Endothelial cell (in vitro differentiated cells): ENCODE results near the gene TSPAN15. TPM values are rescaled to one million over a fixed set of nuclear protein-coding genes. Genes with fewer than 3 reads are reported as not detected.
"Not testable (repeated sequence)": the region's sequence is repeated elsewhere in the genome, so short reads cannot be mapped to it uniquely, and the experiment has no call there.

Experiments
- DNase-seq: peaks from one replicate; pipeline ENCODE4 v3.0.0; 2021; ENCODE audit warnings: low spot score
- H3K27ac Mint-ChIP-seq: one replicate; pipeline ENCODE4 v1.8.0; 2021; ENCODE audit warnings: mixed read lengths, inconsistent platforms; ENCODE audit not compliant: unreplicated experiment
- H3K27me3 Mint-ChIP-seq: one replicate; pipeline ENCODE4 v1.8.0; 2021; ENCODE audit warnings: mild to moderate bottlenecking, moderate library complexity, mixed read lengths, inconsistent platforms; ENCODE audit not compliant: unreplicated experiment
- H3K36me3 Mint-ChIP-seq: one replicate; pipeline ENCODE4 v1.8.0; 2021; ENCODE audit warnings: mild to moderate bottlenecking, low read depth, mixed read lengths, inconsistent platforms; ENCODE audit not compliant: unreplicated experiment
- H3K4me1 Mint-ChIP-seq: one replicate; pipeline ENCODE4 v1.8.0; 2021; ENCODE audit warnings: mild to moderate bottlenecking, mixed read lengths, inconsistent platforms; ENCODE audit not compliant: unreplicated experiment
- H3K4me3 Mint-ChIP-seq: one replicate; pipeline ENCODE4 v1.8.0; 2021; ENCODE audit warnings: mild to moderate bottlenecking, mixed read lengths, inconsistent platforms; ENCODE audit not compliant: unreplicated experiment
- H3K9me3 Mint-ChIP-seq: one replicate; pipeline ENCODE4 v1.8.0; 2021; ENCODE audit warnings: mixed read lengths, inconsistent platforms; ENCODE audit not compliant: unreplicated experiment
- total RNA-seq: library from RNA; stranded (reverse); fragmentation: NEBNext Ultra II Directional; extraction: Animal tissue kit (Norgen Biotek cat#: 25700); gene quantifications from one replicate; pipeline ENCODE4 v1.2.1, GENCODE V29; 2021; ENCODE audit not compliant: unreplicated experiment
- TF ChIP-seq, protein P1 (sequence below): fragments of 200-600 bp; sonication (generic); IDR thresholded peaks from one replicate; pipeline ENCODE4 v1.5.0; 2021; ENCODE audit warnings: antibody characterized with exemption; ENCODE audit not compliant: unreplicated experiment

Gene TSPAN15
- total RNA-seq, 1 donor from 2014 or later = 195 TPM

- H3K4me3 Mint-ChIP-seq = no peak overlapping the region
- no peak overlapping the region for H3K27ac Mint-ChIP-seq
- no peaks in the 10 kb centered on the region for H3K27me3 Mint-ChIP-seq
- no peak for DNase-seq
- H3K4me1 Mint-ChIP-seq = no peaks in the 10 kb centered on the region
- no peaks in the 10 kb centered on the region for H3K9me3 Mint-ChIP-seq
- peaks cover 12% of the 10 kb centered on the region for H3K36me3 Mint-ChIP-seq
- TF ChIP-seq, protein P1, sequence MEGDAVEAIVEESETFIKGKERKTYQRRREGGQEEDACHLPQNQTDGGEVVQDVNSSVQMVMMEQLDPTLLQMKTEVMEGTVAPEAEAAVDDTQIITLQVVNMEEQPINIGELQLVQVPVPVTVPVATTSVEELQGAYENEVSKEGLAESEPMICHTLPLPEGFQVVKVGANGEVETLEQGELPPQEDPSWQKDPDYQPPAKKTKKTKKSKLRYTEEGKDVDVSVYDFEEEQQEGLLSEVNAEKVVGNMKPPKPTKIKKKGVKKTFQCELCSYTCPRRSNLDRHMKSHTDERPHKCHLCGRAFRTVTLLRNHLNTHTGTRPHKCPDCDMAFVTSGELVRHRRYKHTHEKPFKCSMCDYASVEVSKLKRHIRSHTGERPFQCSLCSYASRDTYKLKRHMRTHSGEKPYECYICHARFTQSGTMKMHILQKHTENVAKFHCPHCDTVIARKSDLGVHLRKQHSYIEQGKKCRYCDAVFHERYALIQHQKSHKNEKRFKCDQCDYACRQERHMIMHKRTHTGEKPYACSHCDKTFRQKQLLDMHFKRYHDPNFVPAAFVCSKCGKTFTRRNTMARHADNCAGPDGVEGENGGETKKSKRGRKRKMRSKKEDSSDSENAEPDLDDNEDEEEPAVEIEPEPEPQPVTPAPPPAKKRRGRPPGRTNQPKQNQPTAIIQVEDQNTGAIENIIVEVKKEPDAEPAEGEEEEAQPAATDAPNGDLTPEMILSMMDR = no peak
Observed at GRCh38 chr10:69517271-69517848, 66.1 kb downstream of the TSPAN15 start.

GRCh38 chr10:69527961-69528360 is 76.7 kb downstream of the TSPAN15 start:
- no peak overlapping the region for H3K27ac Mint-ChIP-seq
- H3K27me3 Mint-ChIP-seq = no peaks in the 10 kb centered on the region
- TF ChIP-seq, protein P1 = no peak
- H3K36me3 Mint-ChIP-seq = peaks cover 4% of the 10 kb centered on the region
- H3K4me3 Mint-ChIP-seq = no peak overlapping the region
- no peaks in the 10 kb centered on the region for H3K4me1 Mint-ChIP-seq
- no peak for DNase-seq
- no peaks in the 10 kb centered on the region for H3K9me3 Mint-ChIP-seq

GRCh38 chr10:69533658-69534057 is 82.4 kb downstream of the TSPAN15 start:
- peaks cover 6% of the 10 kb centered on the region for H3K36me3 Mint-ChIP-seq
- no peak for DNase-seq
- peaks cover 3% of the 10 kb centered on the region for H3K27me3 Mint-ChIP-seq
- no peak overlapping the region for H3K4me3 Mint-ChIP-seq
- TF ChIP-seq, protein P1 = no peak
- no peaks in the 10 kb centered on the region for H3K4me1 Mint-ChIP-seq
- no peak overlapping the region for H3K27ac Mint-ChIP-seq
- no peaks in the 10 kb centered on the region for H3K9me3 Mint-ChIP-seq

DNA sequence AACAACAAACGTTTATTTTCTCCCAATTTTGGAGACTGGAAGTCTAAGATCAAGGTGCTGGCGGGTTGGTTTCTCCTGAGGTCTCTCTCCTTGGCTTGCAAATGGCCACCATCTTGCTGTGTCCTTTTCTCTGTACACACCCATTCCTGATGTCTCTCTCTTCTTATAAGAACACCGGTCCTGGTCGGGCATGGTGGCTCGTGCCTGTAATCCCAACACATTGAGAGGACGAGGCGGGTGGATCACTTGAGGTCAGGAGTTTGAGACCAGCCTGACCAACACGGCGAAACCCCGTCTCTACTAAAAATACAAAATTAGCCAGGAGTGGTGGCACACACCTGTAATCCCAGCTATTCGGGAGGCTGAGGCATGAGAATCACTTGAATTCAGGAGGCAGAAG is 85.3 kb downstream of the TSPAN15 start:
- H3K4me1 Mint-ChIP-seq, H3K27ac Mint-ChIP-seq, H3K9me3 Mint-ChIP-seq, H3K4me3 Mint-ChIP-seq, DNase-seq: not testable (repeated sequence)
- H3K36me3 Mint-ChIP-seq = peaks cover 27% of the 10 kb centered on the region
- peaks cover 16% of the 10 kb centered on the region for H3K27me3 Mint-ChIP-seq

DNA sequence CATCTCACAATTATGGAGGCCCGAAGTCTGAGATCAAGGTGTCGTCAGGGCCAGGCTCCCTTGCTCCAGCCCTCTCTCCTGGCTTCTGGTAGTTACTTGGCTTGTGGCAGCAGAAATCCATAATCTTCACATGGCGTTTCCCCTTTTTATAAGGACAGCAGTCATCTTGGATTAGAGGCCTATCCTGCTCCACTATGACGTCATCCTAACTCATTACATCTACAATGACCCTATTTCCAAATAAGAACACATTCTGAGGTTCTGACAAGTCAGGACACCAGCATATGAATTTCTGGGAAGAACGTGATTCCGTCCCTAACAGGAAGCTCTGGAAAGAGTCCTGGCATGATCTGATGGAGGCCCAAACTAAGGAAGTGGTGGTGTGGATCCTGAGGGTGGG is 86.2 kb downstream of the TSPAN15 start:
- H3K27ac Mint-ChIP-seq = no peak overlapping the region
- DNase-seq = no peak
- H3K4me3 Mint-ChIP-seq = no peak overlapping the region
- peaks cover 33% of the 10 kb centered on the region for H3K36me3 Mint-ChIP-seq
- TF ChIP-seq, protein P1 = no peak
- peaks cover 16% of the 10 kb centered on the region for H3K27me3 Mint-ChIP-seq
- H3K9me3 Mint-ChIP-seq = peaks cover 16% of the 10 kb centered on the region
- H3K4me1 Mint-ChIP-seq = no peaks in the 10 kb centered on the region
